GM19240 (cell line): ENCODE measurements around the gene TEDC1.

Experiments
- DNase-seq: peaks from one replicate; pipeline ENCODE4 v3.0.0; 2011; ENCODE audit warnings: low spot score; ENCODE audit not compliant: insufficient read length

TEDC1 gene

DNA sequence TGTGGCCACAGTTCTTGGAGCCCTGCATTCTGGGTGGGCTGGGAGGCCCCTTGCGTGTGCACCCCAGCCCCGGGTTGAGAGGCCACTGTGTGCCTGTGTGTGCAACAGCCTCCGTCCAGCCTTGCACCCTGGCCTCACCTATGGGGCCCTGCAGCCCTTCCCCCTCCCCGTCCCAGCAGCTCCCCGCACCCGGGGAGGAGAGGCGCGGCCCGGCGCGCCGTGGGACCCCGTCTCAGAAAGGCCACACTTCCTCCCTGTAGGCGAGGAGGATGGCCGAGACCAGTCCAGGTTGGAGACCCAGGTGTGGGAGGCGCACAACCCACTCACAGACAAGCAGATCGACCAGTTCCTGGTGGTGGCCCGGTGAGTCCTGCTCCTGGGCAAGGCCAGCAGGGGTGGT lies 33.0 kb upstream of the TEDC1 start:
- DNase-seq = no peak

DNA sequence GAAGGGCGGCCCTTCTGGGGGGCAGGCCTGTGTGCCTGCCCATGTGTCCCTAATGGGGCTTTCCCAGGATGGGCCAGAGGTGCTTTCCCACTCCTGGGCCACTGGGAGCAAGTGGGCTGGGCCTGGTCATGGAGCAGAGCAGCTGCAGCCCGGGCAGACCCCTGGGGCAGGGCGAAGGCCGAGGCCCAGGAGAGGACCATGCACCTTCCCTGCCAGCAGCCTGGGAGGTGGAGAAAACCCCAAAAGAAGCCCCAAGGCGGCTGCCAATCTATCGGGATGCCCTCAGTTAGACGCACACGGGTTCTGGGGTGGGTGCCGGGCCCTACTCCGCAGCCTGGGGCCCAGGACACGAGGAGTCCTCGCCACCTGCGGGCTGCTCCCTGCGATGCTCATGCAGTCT lies 32.5 kb upstream of the TEDC1 start:
- DNase-seq = no peak

DNA sequence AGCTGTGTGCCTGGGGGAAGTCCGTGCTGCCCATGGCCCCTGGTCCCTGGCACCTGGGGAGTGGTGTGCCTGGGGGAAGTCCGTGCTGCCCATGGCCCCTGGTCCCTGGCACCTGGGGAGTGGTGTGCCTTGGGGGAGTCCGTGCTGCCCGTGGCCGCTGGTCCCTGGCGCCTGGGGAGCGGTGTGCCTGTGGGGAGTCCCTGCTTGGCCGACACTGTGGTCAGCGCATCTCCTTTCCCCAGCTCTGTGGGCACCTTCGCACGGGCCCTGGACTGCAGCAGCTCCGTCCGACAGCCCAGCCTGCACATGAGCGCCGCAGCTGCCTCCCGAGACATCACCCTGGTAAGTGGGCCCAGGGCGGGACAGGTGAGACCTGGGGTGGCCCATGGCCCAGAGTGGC lies 30.9 kb upstream of the TEDC1 start:
- no peak for DNase-seq

DNA sequence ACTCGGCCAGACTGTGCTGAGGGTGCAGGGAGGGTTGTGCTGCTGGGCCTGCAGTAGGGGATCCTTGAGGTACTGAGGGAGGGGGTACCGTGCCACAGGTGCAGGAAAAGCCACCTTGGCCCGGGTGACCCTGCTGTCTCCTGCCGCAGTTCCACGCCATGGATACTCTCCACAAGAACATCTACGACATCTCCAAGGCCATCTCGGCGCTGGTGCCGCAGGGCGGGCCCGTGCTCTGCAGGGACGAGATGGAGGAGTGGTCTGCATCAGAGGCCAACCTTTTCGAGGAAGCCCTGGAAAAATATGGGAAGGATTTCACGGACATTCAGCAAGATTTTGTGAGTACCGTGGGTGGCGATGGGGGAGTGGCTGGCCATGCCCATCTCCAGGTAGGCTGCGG lies 30.4 kb upstream of the TEDC1 start:
- DNase-seq = no peak

DNA sequence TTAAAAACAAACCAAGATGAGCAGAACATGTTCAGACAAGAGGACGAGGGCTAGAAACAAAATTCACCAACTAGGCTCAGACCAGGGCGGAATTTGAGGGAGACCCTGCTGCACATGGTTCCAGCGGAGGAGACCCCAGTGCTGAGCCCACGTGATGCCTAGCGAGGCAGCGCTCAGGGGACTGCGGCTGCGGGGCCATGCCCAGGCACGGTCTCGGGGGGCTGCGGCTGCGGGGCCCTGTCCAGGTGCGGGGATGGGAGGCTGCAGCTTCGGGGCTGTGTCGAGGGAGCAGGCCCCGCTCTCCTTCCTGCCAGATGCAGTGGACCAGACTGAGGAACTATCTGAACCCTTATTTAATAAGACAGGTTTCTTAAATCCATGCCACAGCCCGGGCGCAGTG lies 29.1 kb upstream of the TEDC1 start:
- DNase-seq = no peak

DNA sequence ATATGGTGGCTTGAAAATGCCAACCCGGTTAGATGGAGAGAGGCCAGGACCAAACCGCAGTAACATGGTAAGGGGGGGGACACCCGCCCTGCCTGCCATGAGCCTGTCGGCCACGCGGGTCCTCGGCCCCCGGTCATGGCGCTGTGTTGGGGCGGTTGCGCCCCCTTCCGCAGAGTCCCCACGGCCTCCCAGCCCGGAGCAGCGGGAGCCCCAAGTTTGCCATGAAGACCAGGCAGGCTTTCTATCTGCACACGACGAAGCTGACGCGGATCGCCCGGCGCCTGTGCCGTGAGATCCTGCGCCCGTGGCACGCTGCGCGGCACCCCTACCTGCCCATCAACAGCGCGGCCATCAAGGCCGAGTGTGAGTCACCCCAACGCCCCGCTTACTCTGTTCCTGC lies 26.5 kb upstream of the TEDC1 start:
- DNase-seq = no peak

DNA sequence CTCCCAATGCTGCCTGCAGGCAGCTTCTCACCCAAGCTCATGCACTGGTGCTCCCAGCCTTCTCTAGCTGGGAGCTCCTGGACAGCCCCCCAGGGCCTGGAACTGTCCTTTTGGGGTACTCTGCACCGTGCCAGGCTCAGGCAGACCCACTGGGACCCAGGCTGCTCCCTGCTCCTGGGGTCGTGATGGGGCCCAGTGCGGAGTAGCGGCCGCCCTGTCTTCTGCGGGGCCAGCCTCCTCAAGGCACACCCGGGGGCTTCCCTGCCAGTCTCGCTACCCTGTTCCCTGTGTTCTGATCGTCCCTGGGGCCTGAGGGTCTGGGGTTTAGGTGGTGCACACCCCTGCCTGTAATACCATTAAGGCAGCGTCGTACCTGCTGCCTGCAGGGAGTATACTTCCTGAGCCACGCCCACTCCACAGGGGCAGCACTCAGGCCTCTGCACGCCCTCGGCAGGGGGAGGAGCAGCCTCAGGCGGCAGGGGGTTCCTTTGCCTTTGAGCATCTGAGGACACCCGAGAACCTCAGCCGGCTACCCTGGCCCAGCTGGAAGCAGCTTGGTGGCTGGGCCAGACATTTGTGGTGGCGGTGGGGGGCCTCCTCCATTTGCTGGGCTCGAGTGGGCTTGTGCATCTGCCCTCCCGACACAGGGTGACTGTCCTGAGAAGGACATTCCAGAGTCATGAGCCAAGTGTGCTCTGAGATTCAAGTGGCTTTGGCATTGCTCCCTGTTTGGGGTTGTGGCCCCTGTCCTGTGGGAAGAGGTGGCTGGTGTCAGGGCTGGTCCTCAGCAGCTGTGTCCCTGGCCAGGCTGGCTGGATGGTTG lies 25.6 kb upstream of the TEDC1 start:
- no peak for DNase-seq

DNA sequence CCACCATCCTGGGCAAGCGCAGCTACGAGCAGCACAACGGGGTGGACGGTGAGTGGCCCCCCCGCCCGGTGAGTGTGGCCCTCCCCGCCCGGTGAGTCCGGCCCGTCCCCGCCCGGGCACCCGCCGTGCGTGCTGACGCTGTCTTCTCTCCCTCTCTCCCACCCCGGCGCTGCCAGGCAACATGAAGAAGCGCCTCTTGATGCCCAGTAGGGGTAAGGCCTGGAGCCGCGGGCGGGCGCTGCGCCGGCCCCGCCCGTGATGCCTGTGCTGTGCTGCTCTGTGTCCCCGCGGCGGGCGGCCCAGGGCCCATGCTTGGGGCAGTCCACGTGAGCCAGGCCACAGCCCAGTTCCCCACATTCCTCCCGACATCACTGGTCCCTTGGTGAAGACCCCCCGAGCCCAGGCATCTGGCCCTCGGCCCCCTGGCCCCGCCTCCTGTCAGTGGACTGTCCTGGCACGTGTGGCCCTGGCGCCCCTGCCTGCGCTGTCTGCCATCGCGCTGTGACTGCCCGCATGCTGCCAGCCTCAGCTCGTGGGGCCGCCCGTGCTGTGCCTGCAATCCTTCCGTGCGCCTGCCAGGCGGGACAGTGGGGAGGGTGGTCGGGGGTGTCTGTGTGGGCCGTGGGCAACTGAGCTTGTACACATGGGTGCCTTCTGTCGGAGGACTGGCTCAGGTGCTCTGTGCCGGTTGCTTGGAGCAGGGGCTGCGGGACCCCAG lies 24.4 kb upstream of the TEDC1 start:
- no peak for DNase-seq

DNA sequence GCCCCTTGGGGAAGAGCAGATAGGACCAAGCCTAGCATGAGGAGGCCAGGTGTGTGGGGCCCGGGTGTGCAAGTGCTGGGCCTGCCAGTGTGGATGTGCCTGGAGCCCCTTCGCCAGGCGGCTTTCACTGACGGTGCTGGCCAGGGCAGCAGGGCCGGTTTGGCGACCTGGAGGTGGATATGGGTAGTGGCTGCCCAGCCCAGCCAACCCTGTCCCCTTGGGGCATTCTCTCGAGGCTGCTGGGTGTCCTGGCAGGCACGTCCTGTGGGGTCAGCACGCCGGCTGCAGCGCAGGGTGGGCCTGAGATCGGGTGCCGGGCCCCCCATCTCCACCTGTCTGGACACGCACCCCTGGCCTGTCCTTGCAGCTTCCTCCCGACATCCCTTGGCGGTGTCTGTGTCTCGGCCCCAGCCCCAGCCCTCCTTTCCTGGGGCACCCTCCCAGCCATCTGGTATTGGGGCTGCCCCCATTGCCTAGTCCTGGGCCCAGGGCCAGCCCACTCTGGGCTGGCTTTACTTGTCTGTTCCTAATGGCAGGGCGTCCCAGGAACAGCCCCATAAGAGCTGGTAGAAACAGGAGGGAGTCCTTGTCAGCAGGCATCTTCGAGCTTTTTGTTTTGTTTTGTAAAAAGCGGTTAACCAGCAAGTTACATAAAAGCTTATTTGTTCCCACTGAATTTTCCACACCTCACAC lies 23.7 kb upstream of the TEDC1 start:
- DNase-seq = no peak

DNA sequence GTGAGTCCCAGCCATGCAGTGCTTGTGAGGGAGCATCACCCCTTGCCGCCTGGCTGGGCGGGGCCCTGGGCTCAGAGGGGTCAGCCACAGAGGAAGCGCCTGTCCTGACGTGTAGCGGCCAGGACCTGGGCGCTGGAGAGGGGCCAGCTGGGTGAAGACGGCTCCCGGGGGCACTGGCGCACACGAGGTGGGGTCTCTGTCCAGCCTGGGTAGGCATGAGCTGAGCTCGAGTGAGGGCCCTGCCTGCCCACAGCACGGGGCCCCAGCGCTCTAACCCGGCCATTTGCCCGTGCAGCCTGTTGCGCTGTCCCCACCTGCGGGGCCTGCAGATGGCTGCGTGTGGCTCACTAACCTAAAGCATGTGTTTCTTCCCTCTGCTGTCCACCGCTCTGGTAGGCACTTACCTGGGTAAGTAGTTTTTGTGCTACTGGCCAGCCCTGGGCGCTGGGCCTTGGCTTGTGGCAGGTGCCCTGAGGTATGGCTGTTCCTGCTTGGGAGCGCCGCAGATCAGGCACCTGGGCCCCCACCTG lies 23.0 kb upstream of the TEDC1 start:
- no peak for DNase-seq

DNA sequence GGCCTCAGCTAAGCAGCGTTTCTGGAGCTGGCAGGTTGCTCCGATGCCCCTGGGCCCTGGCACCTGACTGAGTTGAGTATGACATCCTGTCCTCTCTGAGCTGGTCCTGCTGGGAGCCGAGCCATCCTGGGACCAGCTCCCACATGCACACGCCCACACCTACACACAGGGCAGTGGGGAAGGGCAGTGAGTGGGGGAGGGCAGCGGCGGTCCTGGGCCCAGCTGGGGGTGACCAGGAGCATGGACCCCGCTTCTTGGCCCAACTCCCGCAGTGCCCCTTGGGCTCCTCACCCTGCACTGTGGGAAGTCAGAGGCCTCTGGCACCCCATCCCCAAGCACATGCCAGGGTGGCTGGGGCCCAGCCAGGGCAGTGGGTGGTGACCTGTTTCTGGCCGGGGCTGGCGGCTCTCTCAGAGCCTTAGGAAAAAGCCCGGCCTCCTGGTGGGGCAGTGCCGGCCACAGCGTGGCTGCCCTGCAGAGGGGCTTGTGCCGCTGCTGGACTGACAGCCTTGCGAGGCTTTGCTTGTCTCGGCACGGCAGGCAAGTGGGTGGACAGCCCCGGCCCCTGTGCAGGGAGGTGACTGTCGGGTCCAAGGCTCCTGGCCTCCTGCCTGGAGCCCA lies 22.3 kb upstream of the TEDC1 start:
- DNase-seq = no peak

DNA sequence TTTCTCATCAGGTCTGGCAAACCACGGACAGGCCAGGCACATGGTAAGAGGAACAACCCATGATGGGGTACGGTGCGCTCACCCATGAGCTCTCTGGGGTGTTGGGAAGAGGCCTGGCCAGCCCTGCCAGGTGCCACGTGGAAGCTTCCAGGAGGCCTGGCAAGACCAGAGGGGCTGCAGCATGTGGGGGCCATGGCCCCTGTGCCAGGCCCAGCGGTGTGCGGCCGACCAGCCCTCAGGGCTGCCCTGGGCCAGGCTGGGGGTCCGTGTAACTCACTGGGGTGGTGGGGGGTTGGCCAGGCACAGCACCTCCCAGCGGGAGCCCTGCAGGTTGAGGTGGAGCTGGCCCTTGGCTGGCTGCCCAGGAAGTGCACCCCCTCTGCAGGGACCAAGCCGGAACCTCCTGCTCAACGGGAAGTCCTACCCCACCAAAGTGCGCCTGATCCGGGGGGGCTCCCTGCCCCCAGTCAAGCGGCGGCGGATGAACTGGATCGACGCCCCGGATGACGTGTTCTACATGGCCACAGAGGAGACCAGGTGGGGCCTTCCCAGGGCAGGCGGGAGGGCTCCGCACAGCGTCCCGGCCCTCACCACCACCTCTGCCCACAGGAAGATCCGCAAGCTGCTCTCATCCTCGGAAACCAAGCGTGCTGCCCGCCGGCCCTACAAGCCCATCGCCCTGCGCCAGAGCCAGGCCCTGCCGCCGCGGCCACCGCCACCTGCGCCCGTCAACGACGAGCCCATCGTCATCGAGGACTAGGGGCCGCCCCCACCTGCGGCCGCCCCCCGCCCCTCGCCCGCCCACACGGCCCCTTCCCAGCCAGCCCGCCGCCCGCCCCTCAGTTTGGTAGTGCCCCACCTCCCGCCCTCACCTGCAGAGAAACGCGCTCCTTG lies 21.3 kb upstream of the TEDC1 start:
- no peak for DNase-seq

DNA sequence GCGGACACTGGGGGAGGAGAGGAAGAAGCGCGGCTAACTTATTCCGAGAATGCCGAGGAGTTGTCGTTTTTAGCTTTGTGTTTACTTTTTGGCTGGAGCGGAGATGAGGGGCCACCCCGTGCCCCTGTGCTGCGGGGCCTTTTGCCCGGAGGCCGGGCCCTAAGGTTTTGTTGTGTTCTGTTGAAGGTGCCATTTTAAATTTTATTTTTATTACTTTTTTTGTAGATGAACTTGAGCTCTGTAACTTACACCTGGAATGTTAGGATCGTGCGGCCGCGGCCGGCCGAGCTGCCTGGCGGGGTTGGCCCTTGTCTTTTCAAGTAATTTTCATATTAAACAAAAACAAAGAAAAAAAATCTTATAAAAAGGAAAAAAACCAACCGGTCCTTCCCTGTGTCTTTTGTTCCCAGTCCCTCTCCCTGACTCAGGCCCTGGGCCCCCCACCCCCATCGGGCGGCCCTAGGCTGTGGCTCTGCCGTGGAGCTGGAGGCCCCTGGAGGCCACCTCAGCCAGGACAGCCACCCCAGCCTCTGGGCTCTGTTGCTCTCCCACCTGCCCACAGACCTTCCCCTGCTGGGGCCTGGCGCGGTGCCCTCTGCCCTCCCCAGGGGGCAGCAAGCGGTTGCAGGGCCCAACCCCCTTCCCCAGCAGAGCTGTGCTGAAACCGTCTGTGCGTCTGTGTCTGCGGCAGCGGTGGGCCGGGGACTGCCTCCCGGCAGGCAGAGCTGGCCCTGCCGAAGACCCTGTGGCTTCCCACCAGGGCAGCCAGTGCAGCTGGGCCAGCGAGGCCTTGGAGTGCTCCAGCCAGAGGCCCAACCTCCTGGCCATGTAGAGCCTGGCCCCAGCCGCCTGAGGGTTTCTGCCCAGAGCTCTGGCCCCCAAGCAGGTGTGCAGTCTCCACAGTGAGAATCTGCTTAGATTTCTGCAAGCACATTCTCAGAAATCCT lies 20.4 kb upstream of the TEDC1 start:
- DNase-seq = no peak

DNA sequence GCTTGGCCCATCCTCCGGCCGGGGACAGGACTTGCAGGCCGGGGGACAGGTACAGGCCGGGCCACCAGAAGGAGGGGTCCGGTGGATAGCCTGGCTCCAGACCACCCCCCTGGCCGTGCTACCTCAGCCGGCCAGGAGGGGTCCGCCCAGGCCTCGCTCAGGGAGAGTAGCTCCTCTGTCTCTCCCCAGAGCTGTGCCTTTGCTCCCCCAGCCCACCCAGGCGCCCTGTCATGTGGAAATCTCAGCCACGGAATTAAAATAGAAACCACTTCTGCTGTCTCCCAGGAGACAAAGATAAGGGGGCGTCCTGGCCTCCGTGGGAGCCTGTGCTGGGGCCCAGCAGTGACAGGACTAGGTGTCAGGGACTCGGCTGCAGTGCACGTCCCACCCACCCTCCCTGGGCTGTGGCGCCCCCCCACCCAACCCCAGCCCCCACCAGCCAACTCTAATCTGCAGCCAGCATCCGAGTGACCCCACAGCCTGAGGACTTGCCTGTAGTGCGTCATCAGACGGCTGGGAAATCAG lies 19.7 kb upstream of the TEDC1 start:
- DNase-seq = no peak

DNA sequence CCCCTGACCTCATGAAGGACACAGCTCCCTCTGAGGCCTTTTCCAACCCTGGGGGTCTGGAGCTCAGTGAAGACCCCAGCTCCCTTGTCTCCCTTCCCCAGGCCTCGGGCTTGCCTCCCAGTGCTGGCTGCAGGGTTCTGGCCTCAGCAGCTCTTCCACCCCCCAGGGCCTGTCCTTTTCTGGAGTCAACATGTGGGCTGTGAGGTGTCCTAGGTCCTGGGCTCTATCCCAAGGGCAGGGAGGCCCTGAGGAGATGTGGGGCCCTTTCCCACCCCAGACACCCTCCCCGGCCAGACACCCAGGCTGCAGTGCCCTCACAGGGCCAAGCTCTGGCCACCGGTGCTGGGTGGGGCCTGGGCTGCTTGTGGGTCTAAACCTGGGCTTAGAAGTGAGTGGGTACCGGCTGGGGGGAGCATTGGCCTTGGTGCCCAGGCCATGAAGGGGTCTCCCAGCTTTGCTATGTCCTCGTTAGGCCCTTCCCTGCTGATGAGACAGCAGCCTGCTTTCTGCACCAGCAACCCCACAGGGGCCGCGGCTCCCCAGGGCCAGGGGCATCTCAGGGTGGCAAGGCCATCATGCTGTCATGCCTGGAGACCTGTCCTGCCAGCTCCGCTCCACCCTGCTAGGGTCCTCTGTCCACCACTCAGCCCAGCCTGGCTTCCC lies 19.1 kb upstream of the TEDC1 start:
- no peak for DNase-seq

DNA sequence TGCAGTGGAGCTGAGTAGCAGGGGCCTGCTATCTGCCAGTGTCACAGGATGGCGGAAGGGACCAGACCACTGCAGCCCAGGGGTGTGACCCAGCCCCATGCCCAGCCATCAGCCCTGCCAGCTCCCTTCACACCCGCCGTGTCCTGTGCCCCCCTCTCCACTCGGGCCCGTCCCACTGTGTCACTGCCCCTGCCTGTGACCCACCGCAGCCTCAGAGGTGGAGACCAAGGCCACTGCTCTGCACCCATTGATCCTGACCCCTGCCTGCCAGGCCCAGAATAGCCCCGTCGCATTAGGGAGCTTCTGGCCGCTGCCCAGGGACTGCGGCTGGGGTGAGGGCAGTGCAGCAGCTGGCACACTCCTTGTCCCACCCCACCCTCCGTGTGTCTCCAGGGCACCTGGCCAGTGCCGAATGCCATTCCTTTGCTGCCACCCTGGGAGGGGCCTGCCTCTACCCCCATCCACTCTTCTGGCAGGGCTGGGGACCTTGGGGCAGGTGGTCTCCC lies 18.5 kb upstream of the TEDC1 start:
- no peak for DNase-seq

DNA sequence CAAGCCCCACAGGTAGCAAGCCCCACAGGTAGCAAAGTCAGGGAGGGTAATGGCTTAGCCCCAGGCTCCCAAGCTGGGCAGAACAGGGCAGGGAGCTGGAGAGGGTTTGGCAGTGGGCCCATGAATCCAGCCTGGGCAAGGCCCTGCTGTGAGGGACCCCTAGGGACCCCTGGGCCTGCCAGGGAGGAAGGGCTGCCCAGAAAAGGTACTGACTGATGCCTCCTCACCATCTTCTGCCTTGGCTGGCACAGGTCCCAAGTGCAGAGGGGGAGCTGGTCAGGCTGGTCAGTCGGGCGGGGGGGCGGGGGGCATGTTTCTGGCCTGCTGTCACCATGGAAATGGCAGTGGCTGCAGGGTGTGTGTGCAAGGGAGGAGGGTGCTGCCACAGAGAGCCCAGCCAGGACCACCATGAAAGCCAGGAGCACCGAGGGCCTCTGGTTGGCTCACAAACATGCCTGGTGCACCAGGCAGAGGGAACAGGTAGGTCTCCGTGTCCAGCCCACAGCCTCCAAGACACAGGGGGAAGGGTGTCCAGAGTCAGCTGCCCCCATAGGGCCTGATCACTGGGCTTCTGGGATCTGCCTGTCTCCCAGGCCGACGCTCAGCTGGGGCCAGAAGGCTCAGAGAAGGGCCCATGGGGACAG lies 17.9 kb upstream of the TEDC1 start:
- DNase-seq = no peak
